HepG2 (cell line): ENCODE results near the gene GRIK3. TPM values are rescaled to one million over a fixed set of nuclear protein-coding genes. Genes with fewer than 3 reads are reported as not detected.

Experiments
- ATAC-seq: fragments of 200-7000 bp; cut with Tn5 transposase; 3 replicates; pipeline ENCODE4 v1.9.1; 2020; ENCODE audit warnings: mild to moderate bottlenecking, moderate library complexity
- BruUV-seq: library from RNA; stranded (reverse); fragments of 400-500 nt; replicated peaks from 2 replicates; lab custom pipeline; 2021; lab: Mats Ljungman, UMichigan
- CTCF ChIA-PET: fragments of 300-600 bp; formaldehyde crosslinking; extraction: SDS; loops from one replicate; lab custom pipeline; 2021; ENCODE audit warnings: low total read pairs, inconsistent platforms, low intra/inter-chr PET ratio; lab: Yijun Ruan, JAX
- POLR2A ChIA-PET: fragments of 350-600 bp; sonication (Branson Sonifier 250); formaldehyde crosslinking; loops from one replicate; lab custom pipeline; 2020; ENCODE audit warnings: antibody characterized with exemption, inconsistent platforms; lab: Yijun Ruan, JAX
- DNase-seq: peaks from one replicate; pipeline ENCODE4 v3.0.0-alpha.2; 2015; ENCODE audit warnings: low spot score
- FAIRE-seq: peaks from 3 replicates; lab custom pipeline; 2011; peaks lifted over from hg19 to GRCh38; lab: Jason Lieb, UNC
- H2AFZ ChIP-seq: one replicate; pipeline ENCODE4 v1.6.1; 2011; ENCODE audit warnings: low read length, inconsistent platforms
- H3K27ac ChIP-seq: fragments of 300-600 bp; 3 replicates; pipeline ENCODE4 v1.8.0; 2011; ENCODE audit warnings: mixed run types, mild to moderate bottlenecking, mixed read lengths, low read length, inconsistent platforms; ENCODE audit not compliant: insufficient read depth; ENCODE audit errors: extremely low read length
- H3K27me3 ChIP-seq, 2 experiments: fragments of 200-600 bp in 1 of 2; 2 replicates in 1 of 2; 3 replicates in 1 of 2; pipeline versions ENCODE4 v1.6.0 to v1.8.0; 2011; ENCODE audit warnings: low read length in 2 of 2, mild to moderate bottlenecking in 2 of 2, moderate library complexity in 2 of 2, inconsistent platforms in 1 of 2; ENCODE audit not compliant: insufficient read depth in 2 of 2, control insufficient read depth in 1 of 2
- H3K36me3 ChIP-seq, 2 experiments: fragments of 200-600 bp in 1 of 2; replicated peaks in 1 of 2; 2 replicates in 1 of 2; 3 replicates in 1 of 2; pipeline versions ENCODE4 v1.5.1 to v1.8.0; 2011; ENCODE audit warnings: low read length in 2 of 2, inconsistent platforms in 1 of 2; ENCODE audit not compliant: insufficient read depth in 2 of 2, control insufficient read depth in 1 of 2
- H3K4me1 ChIP-seq: 2 replicates; pipeline ENCODE4 v1.5.1; 2012; ENCODE audit warnings: low read length, inconsistent platforms; ENCODE audit not compliant: insufficient read depth
- H3K4me2 ChIP-seq: 2 replicates; pipeline ENCODE4 v1.6.0; 2011; ENCODE audit warnings: low read depth, low read length, inconsistent platforms
- H3K4me3 ChIP-seq, 3 experiments: fragments of 200-600 bp in 1 of 3; sonication (generic), shearing (Covaris generic) in 1 of 3; replicated peaks in 1 of 3; 2 replicates each; pipeline ENCODE4 v1.5.1; 2011 to 2016; ENCODE audit warnings: low read length in 3 of 3, inconsistent platforms in 2 of 3, low read depth in 2 of 3, mild to moderate bottlenecking in 2 of 3, control low read depth in 1 of 3, mixed read lengths in 1 of 3; ENCODE audit not compliant: insufficient read depth in 1 of 3
- H3K79me2 ChIP-seq: one replicate; pipeline ENCODE4 v1.6.1; 2011; ENCODE audit warnings: low read length, inconsistent platforms; ENCODE audit not compliant: insufficient read depth
- H3K9ac ChIP-seq: 2 replicates; pipeline ENCODE4 v1.6.0; 2011; ENCODE audit warnings: mild to moderate bottlenecking, low read depth, low read length, inconsistent platforms; ENCODE audit not compliant: insufficient read depth
- H3K9me3 ChIP-seq: 2 replicates; pipeline ENCODE4 v1.5.1; 2012; ENCODE audit warnings: mild to moderate bottlenecking, low read length
- H4K20me1 ChIP-seq: 2 replicates; pipeline ENCODE4 v1.6.0; 2011; ENCODE audit warnings: inconsistent platforms, mild to moderate bottlenecking, low read length, moderate library complexity; ENCODE audit not compliant: insufficient read depth
- ATF2 ChIP-seq: sonication (generic); formaldehyde crosslinking; IDR thresholded peaks from 2 replicates; pipeline ENCODE4 v1.4.0; 2020; ENCODE audit warnings: missing genetic modification reagents
- HES4 ChIP-seq: sonication (generic); formaldehyde crosslinking; IDR thresholded peaks from 2 replicates; pipeline ENCODE4 v1.9.0; 2021; ENCODE audit warnings: mild to moderate bottlenecking, missing genetic modification reagents, borderline replicate concordance
- KLF11 ChIP-seq: IDR thresholded peaks from 2 replicates; pipeline ENCODE4 v1.6.1; 2016; ENCODE audit warnings: missing compliant biosample characterization
- MIXL1 ChIP-seq: IDR thresholded peaks from 2 replicates; pipeline ENCODE4 v1.6.1; 2016
- NBN ChIP-seq: fragments of 450-650 bp; conservative IDR thresholded peaks from 2 replicates; pipeline ENCODE4 v1.6.1; 2017
- NCOR1 ChIP-seq: fragments of 200-600 bp; sonication (generic); IDR thresholded peaks from 2 replicates; pipeline ENCODE4 v1.7.0; 2017; ENCODE audit warnings: antibody characterized with exemption, low read length, borderline replicate concordance
- RFXAP ChIP-seq: sonication (generic); formaldehyde crosslinking; IDR thresholded peaks from 2 replicates; pipeline ENCODE4 v1.4.0; 2020; ENCODE audit warnings: missing genetic modification reagents, borderline replicate concordance
- ZBTB46 ChIP-seq: sonication (generic); formaldehyde crosslinking; IDR thresholded peaks from 2 replicates; pipeline ENCODE4 v1.4.0; 2020; ENCODE audit warnings: mild to moderate bottlenecking, missing genetic modification reagents, borderline replicate concordance
- ZC3H4 ChIP-seq: sonication (generic); formaldehyde crosslinking; IDR thresholded peaks from 2 replicates; pipeline ENCODE4 v1.4.0; 2020; ENCODE audit warnings: missing genetic modification reagents, borderline replicate concordance
- ZFP36L1 ChIP-seq: sonication (generic); formaldehyde crosslinking; IDR thresholded peaks from 2 replicates; pipeline ENCODE4 v1.8.0; 2022; ENCODE audit warnings: mild to moderate bottlenecking, missing genetic modification reagents, moderate library complexity
- ZNF275 ChIP-seq: sonication (generic); formaldehyde crosslinking; IDR thresholded peaks from 2 replicates; pipeline ENCODE4 v1.8.0; 2022; ENCODE audit warnings: missing genetic modification reagents, mild to moderate bottlenecking, inconsistent platforms, borderline replicate concordance
- ZNF280B ChIP-seq: sonication (generic); formaldehyde crosslinking; IDR thresholded peaks from 2 replicates; pipeline ENCODE4 v1.5.0; 2020; ENCODE audit warnings: missing genetic modification reagents, mild to moderate bottlenecking, borderline replicate concordance
- ZNF513 ChIP-seq: sonication (generic); formaldehyde crosslinking; conservative IDR thresholded peaks from 2 replicates; pipeline ENCODE4 v1.5.0; 2020; ENCODE audit warnings: missing genetic modification reagents
- ZNF563 ChIP-seq: sonication (generic); formaldehyde crosslinking; IDR thresholded peaks from 2 replicates; pipeline ENCODE4 v1.8.0; 2022; ENCODE audit warnings: mild to moderate bottlenecking, moderate library complexity, missing genetic modification reagents
- ZNF629 ChIP-seq: sonication (generic); formaldehyde crosslinking; conservative IDR thresholded peaks from 2 replicates; pipeline ENCODE4 v1.5.0; 2020; ENCODE audit warnings: missing genetic modification reagents
- ZNF768 ChIP-seq: sonication (generic); formaldehyde crosslinking; IDR thresholded peaks from 2 replicates; pipeline ENCODE4 v1.4.0; 2020; ENCODE audit warnings: missing genetic modification reagents
- ZNF780A ChIP-seq: sonication (generic); formaldehyde crosslinking; IDR thresholded peaks from 2 replicates; pipeline ENCODE4 v1.8.0; 2022; ENCODE audit warnings: mild to moderate bottlenecking, missing genetic modification reagents, moderate library complexity
- WGBS: methylation state at CpG from one replicate; pipeline ENCODE4 v1.1.6; 2017; ENCODE audit warnings: low lambda C conversion rate; 5-methylcytosine and 5-hydroxymethylcytosine counted together
- in situ Hi-C: cut with HindIII; loops from 2 replicates; pipeline ENCODE4 v1.10.0; 2017; ENCODE audit warnings: low pct_unique_long_range_greater_than_20kb; ENCODE audit not compliant: extremely low pct_ligation_motif_present
- intact Hi-C: fragments of 100-400 bp; cut with micrococcal nuclease; formaldehyde crosslinking; loops from one replicate; pipeline ENCODE4 v1.10.0; 2022; ENCODE audit not compliant: unreplicated experiment
- polyA plus RNA-seq, 8 experiments: library from polyadenylated mRNA; depleted of rRNA in 3 of 8; stranded (reverse) in 7 of 8; unstranded in 1 of 8; fragments of >200 nt; fragmentation: Illumina TruSeq in 4 of 8; extraction: Trizol in 4 of 8; gene quantifications; 2 replicates each; pipeline versions ENCODE4 v1.2.1 to v1.2.3, GENCODE V29; 2011 to 2016; ENCODE audit warnings: low read depth in 4 of 8, missing spikeins in 1 of 8, mixed read lengths in 1 of 8; ENCODE audit not compliant: insufficient read depth in 1 of 8
- total RNA-seq, 5 experiments: library from RNA; depleted of rRNA; stranded (reverse); fragments of >200 nt; fragmentation: Illumina TruSeq; extraction: Trizol; gene quantifications; 2 replicates each; pipeline ENCODE4 v1.2.3, GENCODE V29; 2016; ENCODE audit warnings: low read depth in 1 of 5

The GRIK3 gene
- total and polyA plus RNA-seq, 2 of the 13 experiments (the other 11 are each of a cell fraction or from before 2014, with no cell fraction given), result not detected

- Histone ChIP-seq H3K27me3 (peaks cover 2 to 13% of the 10 kb centered on the region in 2 experiments; a peak in 4 of 5 replicates), H3K9ac (no peak overlapping the region), H3K27ac (no peak overlapping the region), H3K4me1 (no peaks in the 10 kb centered on the region), H3K79me2 (no peaks in the 10 kb centered on the region), H3K9me3 (no peaks in the 10 kb centered on the region), H3K4me3 (no peak overlapping the region), H3K4me2 (no peak overlapping the region), H3K36me3 (no peaks in the 10 kb centered on the region), H2AFZ (no peak overlapping the region), H4K20me1 (no peaks in the 10 kb centered on the region)
- WGBS, result 6% methylated on average over 16 of the region's 21 CpGs
- intact Hi-C loops, result no loop called here
- DNase-seq (no peak), FAIRE-seq (no peak), ATAC-seq (no peak)
- BruUV-seq, result no TSS peak
- in situ Hi-C loops, result no loop called here
- ChIA-PET POLR2A (no interaction called here), CTCF (no interaction called here)
- TF ChIP-seq ZC3H4 (CRISPR knock-in tag) (no peak), ZNF629 (CRISPR knock-in tag) (no peak), ZNF563 (no peak), ZFP36L1 (CRISPR knock-in tag) (no peak), MIXL1 (no peak), ZBTB46 (CRISPR knock-in tag) (no peak), ZNF280B (CRISPR knock-in tag) (no peak), ZNF780A (CRISPR knock-in tag) (no peak), ZNF275 (no peak), NBN (no peak), ZNF513 (CRISPR knock-in tag) (no peak), KLF11 (no peak), HES4 (no peak), NCOR1 (no peak), RFXAP (no peak), ZNF768 (CRISPR knock-in tag) (no peak), ATF2 (CRISPR knock-in tag) (no peak)
Measured at GRCh38 chr1:36911561-36912364, 122.6 kb downstream of the GRIK3 start.
